Endothelial cell of hepatic sinusoid (primary cell): Measurements from ENCODE around the gene MGST3.
"Not testable (repeated sequence)": the region's sequence is repeated elsewhere in the genome, so short reads cannot be mapped to it uniquely, and the experiment has no call there.

Experiments used
- in situ Hi-C: cut with HindIII; loops from 2 replicates; pipeline ENCODE4 v1.10.0; 2017; ENCODE audit warnings: low sequenced_read_pairs

Gene MGST3

GRCh38 chr1:165648919-165649572, 18.0 kb downstream of the MGST3 start:
- in situ Hi-C loops, result no loop called here

- in situ Hi-C loops, result no loop called here
Observed at GRCh38 chr1:165650981-165651625, 20.1 kb downstream of the MGST3 start.

- in situ Hi-C loops, result not testable (repeated sequence)
Observed at GRCh38 chr1:165658766-165659580, 27.9 kb downstream of the MGST3 start.

- in situ Hi-C loops, result no loop called here
Observed at GRCh38 chr1:165659581-165659895, 28.5 kb downstream of the MGST3 start.

GRCh38 chr1:165661703-165662102, 30.7 kb downstream of the MGST3 start:
- in situ Hi-C loops, result no loop called here

GRCh38 chr1:165662186-165662585, 31.2 kb downstream of the MGST3 start:
- in situ Hi-C loops, result no loop called here

- in situ Hi-C loops, result no loop called here
Observed at GRCh38 chr1:165666152-165666825, 35.3 kb downstream of the MGST3 start.

GRCh38 chr1:165668184-165668583, 37.1 kb downstream of the MGST3 start:
- in situ Hi-C loops, result no loop called here

GRCh38 chr1:165671526-165671925, 40.5 kb downstream of the MGST3 start:
- in situ Hi-C loops, result no loop called here

- in situ Hi-C loops, result no loop called here
Observed at GRCh38 chr1:165674599-165674998, 43.6 kb downstream of the MGST3 start.

GRCh38 chr1:165675794-165676193, 44.8 kb downstream of the MGST3 start:
- in situ Hi-C loops, result no loop called here

- in situ Hi-C loops, result no loop called here
Observed at GRCh38 chr1:165678509-165678908, 47.5 kb downstream of the MGST3 start.

GRCh38 chr1:165679282-165680036, 48.4 kb downstream of the MGST3 start:
- in situ Hi-C loops, result no loop called here

GRCh38 chr1:165680303-165680702, 49.3 kb downstream of the MGST3 start:
- in situ Hi-C loops, result no loop called here

GRCh38 chr1:165680773-165681172, 49.7 kb downstream of the MGST3 start:
- in situ Hi-C loops, result not testable (repeated sequence)

- in situ Hi-C loops, result no loop called here
Observed at GRCh38 chr1:165683848-165684485, 52.9 kb downstream of the MGST3 start.

GRCh38 chr1:165686121-165686970, 55.3 kb downstream of the MGST3 start:
- in situ Hi-C loops, result no loop called here

- in situ Hi-C loops, result no loop called here
Observed at GRCh38 chr1:165686971-165687433, 56.0 kb downstream of the MGST3 start.

GRCh38 chr1:165688046-165688445, 57.0 kb downstream of the MGST3 start:
- in situ Hi-C loops, result no loop called here
